Measurements from ENCODE around the gene SRD5A2.
A peak's percentile ranks its signal among the peaks of the same experiment; 100 is the strongest.

Gene SRD5A2

GRCh38 chr2:31580321-31581117, at the start of gene SRD5A2:
Gene SRD5A2 (minus strand): TSS chr2:31580938. CDS start chr2:31580900, 38 bp downstream.
- DNase-seq (ENCODE audit: low spot score): peak; percentile 53

DNA sequence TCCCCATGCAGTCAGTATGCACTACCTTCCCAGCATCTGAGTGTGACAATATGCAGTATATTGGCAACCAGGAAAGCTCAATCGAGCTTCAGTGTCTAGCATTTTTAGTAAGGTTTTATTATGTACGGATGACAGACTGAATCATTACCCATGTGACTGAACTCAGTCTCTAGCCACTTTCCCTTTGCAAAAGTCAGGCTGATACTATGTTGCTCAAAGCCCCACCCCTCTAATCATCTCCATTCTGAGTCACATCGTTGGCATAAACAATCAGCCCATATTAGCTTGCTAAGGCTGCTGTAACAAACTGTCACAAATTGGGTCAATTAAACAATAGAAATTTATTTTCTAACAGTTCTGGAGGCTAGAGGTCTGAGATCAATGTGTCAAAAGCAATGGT, 25.8 kb upstream of the SRD5A2 start:
- no peak for DNase-seq (ENCODE audit: low spot score)

DNA sequence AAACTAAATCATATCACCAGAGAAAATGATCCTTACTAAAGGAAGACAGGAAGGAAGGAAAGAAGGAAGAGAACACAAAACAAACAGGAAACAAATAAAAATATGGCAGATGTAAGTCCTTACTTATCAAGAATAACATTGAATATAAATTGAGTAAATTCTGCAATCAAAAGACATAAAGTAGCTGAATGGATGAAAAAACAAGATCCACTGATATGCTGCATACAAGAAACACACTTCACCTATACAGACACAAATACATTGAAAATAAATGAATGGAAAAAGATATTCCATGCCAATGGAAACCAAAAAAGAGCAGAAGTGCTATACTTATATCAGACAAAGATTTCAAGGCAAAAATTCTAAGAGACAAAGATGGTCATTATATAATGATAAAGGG, 18.0 kb upstream of the SRD5A2 start:
- DNase-seq (ENCODE audit: low spot score): no peak

GRCh38 chr2:31586230-31586629, 5.5 kb upstream of the SRD5A2 start:
- no peak for DNase-seq (ENCODE audit: low spot score)

DNA sequence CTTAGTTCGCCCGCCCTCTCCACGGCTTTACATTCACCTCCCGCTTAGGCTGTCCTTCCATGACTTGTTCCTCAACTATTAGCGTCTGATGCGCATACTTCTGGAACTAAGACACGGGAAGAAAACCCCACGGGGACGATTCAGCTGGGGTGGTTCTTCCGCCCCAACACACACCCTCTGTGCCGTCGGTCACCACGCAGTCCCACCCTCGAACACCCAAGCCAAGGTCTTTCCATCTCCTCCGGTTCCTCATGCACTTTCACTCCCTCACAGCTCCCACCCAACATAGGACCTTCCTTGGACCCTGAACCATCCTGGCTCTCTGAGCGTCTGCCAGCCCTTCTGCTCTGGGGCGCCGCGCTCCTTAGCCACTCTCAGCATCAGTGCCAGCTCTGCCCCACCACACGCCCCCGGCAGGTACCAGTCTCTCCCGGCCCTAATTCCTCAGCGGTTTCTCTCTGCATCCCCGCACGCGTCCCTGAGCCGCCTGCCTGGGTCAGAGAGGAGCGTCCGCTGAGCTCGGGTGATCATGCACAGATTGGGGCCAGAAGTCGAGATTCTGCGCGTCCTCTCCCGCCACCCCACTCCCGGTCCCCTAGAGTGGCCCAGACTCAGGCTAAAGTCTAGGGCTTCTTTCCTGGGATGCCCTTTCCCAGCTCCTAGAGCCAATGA, 522 bp upstream of the SRD5A2 start:
- DNase-seq (ENCODE audit: low spot score): no peak

DNA sequence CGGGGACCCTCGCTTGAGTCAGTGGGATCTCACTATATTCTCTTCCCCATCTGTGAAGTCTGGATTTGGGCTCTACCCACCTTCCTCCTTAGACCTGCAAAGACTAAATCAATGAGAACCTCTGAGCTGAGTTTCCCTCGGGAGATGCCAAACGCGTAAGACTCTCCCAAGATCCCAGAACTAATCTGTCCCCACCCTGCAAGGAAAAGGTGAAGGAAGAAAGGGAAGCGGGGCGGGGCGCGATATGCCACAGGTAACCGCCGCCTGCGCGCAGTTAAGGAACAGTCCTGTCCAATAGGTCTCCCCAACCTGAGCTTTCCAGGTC, 780 bp downstream of the SRD5A2 start:
- DNase-seq (ENCODE audit: low spot score): no peak

GRCh38 chr2:31578316-31578715, 2.4 kb downstream of the SRD5A2 start:
- no peak for DNase-seq (ENCODE audit: low spot score)

GRCh38 chr2:31577143-31577542, 3.6 kb downstream of the SRD5A2 start:
- no peak for DNase-seq (ENCODE audit: low spot score)

- no peak for DNase-seq (ENCODE audit: low spot score)
These were observed 12.0 kb downstream of the SRD5A2 start for GRCh38 chr2:31568585-31569201.

DNA sequence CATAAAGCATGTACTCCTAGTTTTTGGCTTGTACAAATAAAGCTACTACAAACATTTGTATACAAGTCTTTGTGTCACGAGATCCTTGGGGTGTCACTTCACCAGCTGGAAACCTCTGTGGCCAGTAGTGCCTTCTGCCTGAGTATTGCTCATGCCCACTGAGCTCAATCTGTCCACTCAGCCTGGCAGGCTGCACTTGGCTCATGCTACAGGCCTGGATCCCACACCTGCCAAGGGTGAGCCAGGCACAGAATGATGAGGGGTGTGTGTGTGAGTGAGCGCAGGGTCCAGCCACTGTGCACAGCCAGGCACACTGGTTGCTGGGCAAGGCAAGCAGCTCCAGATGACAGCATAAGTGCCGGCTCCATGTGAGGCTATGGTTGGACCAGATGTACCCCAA, 13.1 kb downstream of the SRD5A2 start:
- no peak for DNase-seq (ENCODE audit: low spot score)

- no peak for DNase-seq (ENCODE audit: low spot score)
These were observed 17.4 kb downstream of the SRD5A2 start for GRCh38 chr2:31563273-31563839.

DNA sequence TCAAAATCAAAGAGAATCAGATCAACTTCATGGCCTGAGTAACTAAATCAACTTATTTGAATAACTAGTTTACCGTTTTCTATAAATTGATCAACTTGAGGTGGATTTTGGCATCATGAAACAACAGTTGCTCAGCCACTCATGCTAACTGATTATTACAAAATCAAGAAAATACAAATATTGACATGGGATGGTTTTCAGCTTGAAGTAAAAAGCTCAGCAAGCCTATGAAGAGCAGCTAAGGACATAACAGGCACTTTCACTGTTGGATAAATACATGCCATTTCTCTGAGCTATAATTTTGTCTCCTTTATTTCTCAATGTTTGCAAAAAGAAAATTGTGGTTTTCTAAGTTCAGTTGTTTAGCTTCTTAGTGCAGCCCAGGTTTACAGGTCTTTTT, 18.9 kb downstream of the SRD5A2 start:
- no peak for DNase-seq (ENCODE audit: low spot score)

- DNase-seq (ENCODE audit: low spot score): no peak
These were observed 22.1 kb downstream of the SRD5A2 start for GRCh38 chr2:31558401-31559295.

DNA sequence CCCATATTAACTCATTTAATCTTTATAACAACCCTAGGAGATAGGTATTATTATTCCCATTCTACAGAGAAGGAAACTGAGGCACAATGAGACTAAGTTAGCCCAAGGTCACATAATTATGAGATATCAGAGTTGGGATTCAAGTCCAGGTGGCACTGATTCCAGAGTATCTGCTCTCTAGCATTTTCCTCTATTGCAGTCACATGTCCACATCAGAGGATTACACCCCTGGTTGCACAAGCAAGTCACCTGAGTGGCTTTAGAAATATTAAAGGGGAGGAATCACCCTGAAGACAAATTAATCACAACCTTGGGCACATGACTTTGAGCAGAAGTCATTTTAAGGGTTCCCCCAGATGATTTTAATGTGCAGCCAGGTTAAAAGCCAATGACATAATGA, 23.8 kb downstream of the SRD5A2 start:
- DNase-seq (ENCODE audit: low spot score): no peak

DNA sequence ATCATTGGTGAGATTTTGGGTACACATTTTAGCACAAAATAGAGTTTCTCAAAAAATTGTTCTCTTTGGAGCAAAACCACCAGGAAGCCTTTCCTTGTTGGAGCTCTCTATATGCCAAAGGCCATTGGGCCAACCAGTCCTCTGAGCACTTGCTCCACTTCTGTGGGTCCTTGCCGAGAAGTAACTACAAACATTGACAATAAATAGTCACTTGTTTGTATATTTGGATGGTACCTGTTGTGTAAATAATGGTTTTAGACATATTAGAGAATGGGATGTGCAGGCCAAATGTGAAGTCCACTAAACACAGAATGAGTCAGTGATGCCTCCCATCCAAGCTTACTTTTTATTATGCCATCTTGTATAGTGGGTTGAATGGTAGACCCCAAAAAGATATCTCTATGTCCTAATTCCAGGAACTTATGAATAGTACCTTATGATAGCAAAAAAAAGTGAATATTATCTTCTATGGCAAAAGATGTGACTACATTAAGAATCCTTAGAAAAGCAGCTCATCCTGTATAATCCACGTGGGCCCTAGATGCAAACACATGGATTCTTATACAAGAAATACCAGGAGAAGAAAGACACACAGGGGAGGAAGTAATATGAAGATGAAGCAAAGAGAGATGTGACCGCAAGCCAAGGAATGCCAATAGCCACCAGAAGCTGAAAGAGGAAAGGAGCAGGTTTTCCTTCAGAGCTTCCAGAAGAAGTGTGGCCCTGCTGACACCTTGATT, 24.6 kb downstream of the SRD5A2 start:
- DNase-seq (ENCODE audit: low spot score): no peak

GRCh38 chr2:31553362-31553761, 27.4 kb downstream of the SRD5A2 start:
- no peak for DNase-seq (ENCODE audit: low spot score)

DNA sequence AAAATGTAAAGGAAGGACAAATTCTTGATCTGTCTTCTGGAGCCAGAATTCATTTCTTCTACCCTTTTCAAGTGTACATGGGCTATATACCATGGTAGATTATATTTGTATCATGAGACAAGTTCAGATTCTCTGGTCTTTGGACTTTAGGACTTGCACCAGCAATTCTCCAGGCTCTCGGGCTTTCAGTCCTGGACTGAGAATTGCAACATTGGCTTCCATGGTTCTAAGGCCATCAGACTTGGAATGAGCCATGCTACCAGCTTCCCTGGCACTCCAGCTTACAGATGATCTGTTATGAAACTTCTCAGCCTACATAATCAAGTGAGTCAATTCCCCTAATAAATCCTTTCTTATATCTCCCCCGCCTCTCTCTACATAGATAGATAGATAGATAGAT, 33.3 kb downstream of the SRD5A2 start:
- no peak for DNase-seq (ENCODE audit: low spot score)

DNA sequence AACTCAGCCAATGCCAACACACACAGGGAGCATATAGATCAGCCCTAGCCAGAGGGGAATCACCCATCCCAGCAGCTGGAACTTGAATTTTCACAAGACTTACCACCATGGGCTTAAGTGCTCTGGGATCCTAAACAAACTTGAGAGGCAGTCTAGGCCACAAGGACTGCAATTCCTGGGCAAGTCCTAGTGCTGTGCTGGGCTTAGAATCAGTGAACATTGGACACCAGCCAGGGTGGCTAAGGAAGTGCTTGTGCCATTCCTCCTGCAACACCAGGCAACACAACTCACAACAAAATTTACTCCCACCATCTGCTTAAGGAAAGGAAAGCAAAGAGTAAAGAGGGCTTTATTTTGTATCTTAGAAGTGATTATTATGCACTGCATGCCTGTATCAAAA, 38.9 kb downstream of the SRD5A2 start:
- DNase-seq (ENCODE audit: low spot score): no peak

- peak; percentile 46 for DNase-seq (ENCODE audit: low spot score)
These were observed 41.2 kb downstream of the SRD5A2 start for GRCh38 chr2:31539505-31539904.

GRCh38 chr2:31535768-31536167, 45.0 kb downstream of the SRD5A2 start:
- DNase-seq (ENCODE audit: low spot score): no peak

GRCh38 chr2:31534636-31535035, 46.1 kb downstream of the SRD5A2 start:
- DNase-seq (ENCODE audit: low spot score): no peak

All from iPS-NIHi11 (cell line).